GM21447 (cell line): ENCODE measurements around the gene OLFML2B.
A peak's percentile ranks its signal among the peaks of the same experiment; 100 is the strongest.

Source experiments
- ATAC-seq: cut with Tn5 transposase; IDR thresholded peaks from one replicate; pipeline ENCODE4 v1.9.1; 2021; ENCODE audit not compliant: unreplicated experiment

OLFML2B gene

GRCh38 chr1:161948435-161948834, 75.2 kb downstream of the OLFML2B start:
- ATAC-seq = no peak

- no peak for ATAC-seq
Observed at GRCh38 chr1:161946071-161946987, 77.3 kb downstream of the OLFML2B start.

- ATAC-seq = no peak
Observed at GRCh38 chr1:161945306-161946060, 78.2 kb downstream of the OLFML2B start.

GRCh38 chr1:161944381-161944780, 79.3 kb downstream of the OLFML2B start:
- no peak for ATAC-seq

GRCh38 chr1:161943737-161944136, 79.9 kb downstream of the OLFML2B start:
- no peak for ATAC-seq

GRCh38 chr1:161941726-161942436, 81.8 kb downstream of the OLFML2B start:
- ATAC-seq = no peak

- ATAC-seq = no peak
Observed at GRCh38 chr1:161940866-161941591, 82.6 kb downstream of the OLFML2B start.

- ATAC-seq = no peak
Observed at GRCh38 chr1:161936786-161937185, 86.9 kb downstream of the OLFML2B start.

GRCh38 chr1:161935264-161935663, 88.4 kb downstream of the OLFML2B start:
- no peak for ATAC-seq

GRCh38 chr1:161933592-161934588, 89.8 kb downstream of the OLFML2B start:
- peak; percentile 66 for ATAC-seq
